GM10847 (cell line): ENCODE results near the gene RDX.

Source experiments
- POLR2A ChIP-seq: IDR thresholded peaks from 2 replicates; pipeline ENCODE4 v1.6.1; 2011; ENCODE audit not compliant: insufficient read length; ENCODE audit errors: extremely low read depth

The RDX gene

GRCh38 chr11:110296226-110297075 lies at the start of gene RDX:
Gene RDX, minus strand, starts transcription at chr11:110296614. Its CDS starts 16,922 bp downstream, at chr11:110279692.
- peak; percentile 65 for TF ChIP-seq POLR2A

GRCh38 chr11:110345743-110346142 lies 49.3 kb upstream of the RDX start:
- TF ChIP-seq POLR2A: no peak

- no peak for TF ChIP-seq POLR2A
These were observed 44.0 kb upstream of the RDX start for GRCh38 chr11:110340436-110340835.

GRCh38 chr11:110339456-110340250 lies 43.2 kb upstream of the RDX start:
- TF ChIP-seq POLR2A: no peak

GRCh38 chr11:110338684-110339083 lies 42.3 kb upstream of the RDX start:
- no peak for TF ChIP-seq POLR2A

GRCh38 chr11:110337570-110338193 lies 41.3 kb upstream of the RDX start:
- no peak for TF ChIP-seq POLR2A

- no peak for TF ChIP-seq POLR2A
These were observed 39.6 kb upstream of the RDX start for GRCh38 chr11:110336054-110336453.

GRCh38 chr11:110335358-110335757 lies 38.9 kb upstream of the RDX start:
- TF ChIP-seq POLR2A: no peak

- TF ChIP-seq POLR2A: no peak
These were observed 35.2 kb upstream of the RDX start for GRCh38 chr11:110331626-110332025.

- no peak for TF ChIP-seq POLR2A
These were observed 33.0 kb upstream of the RDX start for GRCh38 chr11:110329445-110329844.

- no peak for TF ChIP-seq POLR2A
These were observed 31.1 kb upstream of the RDX start for GRCh38 chr11:110327508-110327907.

- no peak for TF ChIP-seq POLR2A
These were observed 27.4 kb upstream of the RDX start for GRCh38 chr11:110323786-110324185.

GRCh38 chr11:110319501-110319900 lies 23.1 kb upstream of the RDX start:
- TF ChIP-seq POLR2A: no peak

GRCh38 chr11:110318638-110319404 lies 22.4 kb upstream of the RDX start:
- no peak for TF ChIP-seq POLR2A

GRCh38 chr11:110317516-110317932 lies 21.1 kb upstream of the RDX start:
- no peak for TF ChIP-seq POLR2A
